Measurements from ENCODE around the gene TAOK3.

TAOK3 gene

DNA sequence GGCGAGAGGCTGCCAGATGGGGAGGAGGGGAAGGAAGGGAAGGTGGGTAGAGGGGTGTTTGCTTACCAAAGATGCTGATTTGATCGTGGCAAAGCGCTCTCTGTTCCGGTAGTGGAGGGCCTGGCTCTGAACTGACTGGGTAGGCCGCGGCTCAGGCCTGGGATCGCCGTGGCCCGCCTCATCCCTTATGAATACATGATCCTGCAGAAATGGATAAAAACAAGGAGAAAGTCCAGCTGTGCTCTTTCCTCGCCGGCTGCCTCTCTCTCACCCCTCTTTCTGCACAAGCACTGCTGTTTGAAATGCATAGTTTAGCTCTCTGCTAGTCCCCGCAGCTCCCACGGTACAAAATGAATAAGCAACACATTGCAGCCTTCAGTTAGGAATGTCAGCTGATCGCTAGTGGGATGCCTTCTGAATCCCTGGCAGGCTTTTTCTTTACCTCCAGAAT lies 182.9 kb downstream of the TAOK3 start:
- peak overlapping the region; percentile 19 for H3K27ac Mint-ChIP-seq
- peaks cover 22% of the 10 kb centered on the region for H3K4me1 Mint-ChIP-seq
- no peak overlapping the region for H3K4me3 Mint-ChIP-seq

DNA sequence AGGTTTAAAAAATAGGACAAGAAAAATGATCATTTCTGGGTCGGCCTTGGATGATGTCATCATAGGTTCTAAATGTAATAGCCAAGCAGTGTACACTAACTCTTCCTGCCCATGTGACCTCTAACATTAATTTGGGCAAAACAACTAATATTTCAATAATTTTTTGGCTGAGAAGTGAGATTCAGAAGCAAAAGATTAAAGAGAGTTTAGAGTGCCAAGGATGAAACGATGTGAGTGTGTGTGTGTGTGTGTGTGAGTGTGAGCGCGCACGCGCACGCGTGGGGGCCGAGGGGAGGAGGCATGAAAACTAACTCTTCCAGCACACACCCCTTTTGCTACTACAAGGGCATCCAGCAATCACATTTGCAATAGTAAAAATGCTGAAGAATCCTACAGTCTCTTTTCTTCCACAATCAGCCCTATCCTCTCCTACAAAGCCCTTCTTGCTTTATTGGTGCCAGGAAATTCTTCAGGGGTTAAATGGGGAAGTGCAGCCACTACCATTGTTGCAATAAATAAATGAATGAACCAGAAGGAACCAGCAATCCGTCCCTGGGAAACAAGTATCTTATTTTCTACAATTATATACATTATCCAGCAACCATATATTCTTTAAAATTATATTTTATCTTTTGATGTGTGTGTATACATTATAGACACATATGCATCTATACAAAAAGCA lies 183.9 kb downstream of the TAOK3 start:
- peaks cover 22% of the 10 kb centered on the region for H3K4me1 Mint-ChIP-seq
- ATAC-seq = no peak
- H3K27me3 Mint-ChIP-seq = no peaks in the 10 kb centered on the region
- H3K4me3 Mint-ChIP-seq = no peak overlapping the region
- no peaks in the 10 kb centered on the region for H3K9me3 Mint-ChIP-seq
- no peak overlapping the region for H3K27ac Mint-ChIP-seq
- H3K36me3 Mint-ChIP-seq = peaks cover 27% of the 10 kb centered on the region

More for the DNA sequence above, 182.9 kb downstream of the TAOK3 start:
- Mint-ChIP-seq H3K9me3 (no peaks in the 10 kb centered on the region), H3K27me3 (no peaks in the 10 kb centered on the region), H3K36me3 (peaks cover 34% of the 10 kb centered on the region)
- no peak for ATAC-seq

DNA sequence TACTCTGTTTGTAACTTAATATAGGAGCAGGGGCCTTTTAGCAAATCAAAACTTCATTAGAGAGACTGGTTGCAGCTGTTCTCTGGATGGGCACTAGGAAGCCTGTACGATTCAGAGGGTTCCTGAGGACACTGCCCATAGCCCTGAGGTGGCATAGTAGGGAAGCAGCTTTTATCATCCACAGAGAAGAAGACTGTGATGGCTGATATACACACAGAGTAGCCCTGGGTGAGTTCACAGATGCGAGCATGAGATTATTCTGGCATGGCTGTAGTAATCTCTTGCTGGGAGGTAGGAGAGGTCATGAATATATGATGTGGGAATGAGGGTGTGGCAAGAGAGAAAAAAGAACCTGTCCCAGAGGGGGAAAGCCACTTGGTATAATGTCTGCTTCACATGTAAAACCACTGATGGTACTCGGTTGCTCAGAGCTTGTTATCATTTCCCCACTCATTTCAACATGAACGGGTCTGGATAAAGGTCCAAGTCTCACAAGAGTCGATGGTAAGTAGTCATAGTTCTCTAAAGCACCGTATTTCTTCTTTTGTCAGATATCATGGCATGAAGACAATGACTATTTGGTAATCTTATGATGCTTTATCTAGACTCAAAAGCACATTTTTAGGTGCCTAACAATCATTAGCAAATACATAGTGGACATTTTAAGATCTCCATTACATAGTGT lies 184.8 kb downstream of the TAOK3 start:
- Mint-ChIP-seq H3K4me3 (no peak overlapping the region), H3K9me3 (no peaks in the 10 kb centered on the region)

DNA sequence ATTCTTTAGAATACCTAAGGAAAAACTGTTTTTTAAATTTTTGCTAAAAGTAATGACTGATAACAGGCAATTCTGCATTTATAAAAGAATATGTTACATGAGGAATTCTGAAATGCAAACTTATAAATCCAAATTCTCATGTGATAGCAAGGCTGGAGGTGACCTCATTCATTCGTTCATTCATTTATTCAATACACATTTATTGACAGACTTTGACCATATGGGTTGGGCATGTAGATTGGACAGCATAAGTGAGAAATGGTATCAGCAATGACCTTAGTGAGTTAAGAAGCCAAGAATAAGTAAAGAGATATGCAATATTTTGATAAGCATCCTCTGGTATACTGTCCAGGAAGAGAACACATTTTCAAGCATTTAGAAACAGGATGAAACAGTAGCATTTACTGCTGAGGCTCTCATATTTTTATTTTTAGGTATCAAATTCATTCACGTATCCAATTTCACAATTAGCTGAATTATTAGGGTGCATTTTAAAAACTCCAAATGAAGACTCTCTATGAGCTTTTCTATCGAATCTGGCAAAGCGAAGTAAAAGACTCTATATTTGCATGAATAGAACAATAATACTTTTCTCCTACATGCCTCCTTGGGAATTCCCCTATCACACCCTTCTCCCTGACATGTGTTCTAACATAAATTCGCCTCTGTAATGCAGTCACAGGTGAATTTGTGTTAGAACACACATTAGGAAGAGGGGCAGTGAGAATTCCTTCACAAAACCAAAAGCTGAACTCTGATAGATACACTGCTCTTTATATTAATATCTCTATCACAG lies 186.9 kb downstream of the TAOK3 start:
- H3K36me3 Mint-ChIP-seq = peaks cover 30% of the 10 kb centered on the region
- no peak for ATAC-seq
- no peak overlapping the region for H3K4me3 Mint-ChIP-seq
- H3K27ac Mint-ChIP-seq = peak overlapping the region; percentile 65
- peaks cover 37% of the 10 kb centered on the region for H3K4me1 Mint-ChIP-seq
- H3K27me3 Mint-ChIP-seq = no peaks in the 10 kb centered on the region
- H3K9me3 Mint-ChIP-seq = no peaks in the 10 kb centered on the region

More for the DNA sequence above, 184.8 kb downstream of the TAOK3 start:
- H3K36me3 Mint-ChIP-seq = peaks cover 23% of the 10 kb centered on the region
- H3K4me1 Mint-ChIP-seq = peaks cover 26% of the 10 kb centered on the region
- ATAC-seq = no peak
- no peaks in the 10 kb centered on the region for H3K27me3 Mint-ChIP-seq
- H3K27ac Mint-ChIP-seq = peak overlapping the region; percentile 47

DNA sequence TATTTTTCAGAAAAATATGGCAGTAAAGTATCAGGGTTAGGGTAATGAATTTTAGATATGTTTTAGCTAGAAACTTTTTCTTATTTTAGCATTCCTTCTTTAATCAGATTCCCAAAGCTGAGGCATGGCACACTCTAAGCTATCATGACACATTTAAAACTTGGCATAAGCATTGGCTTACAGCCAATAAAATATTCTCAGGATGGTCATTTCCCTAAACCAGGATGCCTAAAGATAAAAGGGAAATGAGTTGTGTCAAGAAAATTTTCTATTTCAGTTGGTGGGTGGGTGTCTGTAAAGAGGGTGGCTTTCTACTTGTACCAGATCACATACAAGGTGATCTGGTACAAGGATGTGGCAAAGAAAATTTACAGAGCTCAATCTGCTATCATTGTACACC lies 189.0 kb downstream of the TAOK3 start:
- Mint-ChIP-seq H3K27me3 (no peaks in the 10 kb centered on the region), H3K4me3 (no peak overlapping the region), H3K36me3 (peaks cover 22% of the 10 kb centered on the region), H3K27ac (peak overlapping the region; percentile 67), H3K9me3 (no peaks in the 10 kb centered on the region), H3K4me1 (peaks cover 37% of the 10 kb centered on the region)
- no peak for ATAC-seq

DNA sequence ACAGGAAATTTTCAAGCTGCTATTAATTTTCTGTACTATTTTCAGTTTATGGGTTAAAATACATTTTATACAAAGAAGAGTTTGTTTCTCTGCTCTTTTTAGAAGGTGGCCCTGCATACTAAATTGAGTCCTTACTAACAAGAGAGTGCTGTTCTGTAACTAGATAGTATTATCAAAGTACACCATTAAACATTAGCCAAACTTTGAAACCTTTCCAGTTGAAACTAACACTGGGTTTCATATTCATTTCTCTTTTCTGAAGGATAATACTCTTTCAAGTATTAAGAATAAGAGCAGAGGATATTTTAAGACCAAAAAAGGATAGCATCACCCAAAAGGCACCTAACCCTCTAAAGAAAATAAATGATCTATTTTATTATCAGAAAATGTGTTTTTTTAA lies 189.6 kb downstream of the TAOK3 start:
- H3K4me1 Mint-ChIP-seq = peaks cover 37% of the 10 kb centered on the region
- no peak overlapping the region for H3K4me3 Mint-ChIP-seq
- H3K9me3 Mint-ChIP-seq = no peaks in the 10 kb centered on the region
- H3K27ac Mint-ChIP-seq = peak overlapping the region; percentile 67
- no peak for ATAC-seq
- no peaks in the 10 kb centered on the region for H3K27me3 Mint-ChIP-seq
- H3K36me3 Mint-ChIP-seq = peaks cover 25% of the 10 kb centered on the region

DNA sequence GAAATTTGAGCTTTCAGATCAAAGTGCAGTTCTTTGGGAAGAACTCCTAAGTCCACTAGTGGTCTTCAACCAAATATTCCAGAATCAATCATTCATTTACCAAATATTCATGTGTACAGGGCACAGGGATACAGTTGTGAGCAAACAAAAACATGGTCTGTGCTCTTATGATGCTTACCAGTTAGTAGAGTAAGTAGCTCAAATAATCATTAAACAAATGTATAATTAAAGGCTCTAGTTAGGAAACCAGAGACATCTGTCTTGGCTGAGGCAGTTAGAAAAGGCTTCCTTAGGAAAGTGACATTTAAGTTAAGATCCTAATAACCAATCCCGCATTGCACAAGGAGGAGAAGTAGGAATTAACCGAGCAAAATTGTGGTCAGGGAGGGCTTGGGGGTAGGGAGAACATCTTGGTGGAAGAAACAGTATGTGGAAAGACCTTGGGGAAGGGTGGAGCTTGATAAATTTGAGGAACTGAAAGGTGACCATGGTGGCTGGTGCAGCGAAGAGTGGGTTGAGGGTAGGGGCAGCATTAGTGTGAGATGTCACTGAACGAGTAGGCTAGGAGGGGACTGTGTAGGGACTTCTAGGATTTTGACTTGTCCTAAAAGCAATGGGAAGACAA lies 196.8 kb downstream of the TAOK3 start:
- no peak overlapping the region for H3K4me3 Mint-ChIP-seq
- peaks cover 8% of the 10 kb centered on the region for H3K4me1 Mint-ChIP-seq
- H3K27me3 Mint-ChIP-seq = no peaks in the 10 kb centered on the region
- peaks cover 55% of the 10 kb centered on the region for H3K36me3 Mint-ChIP-seq
- ATAC-seq = peak; percentile 85
- H3K27ac Mint-ChIP-seq = peak overlapping the region; percentile 6
- no peaks in the 10 kb centered on the region for H3K9me3 Mint-ChIP-seq

DNA sequence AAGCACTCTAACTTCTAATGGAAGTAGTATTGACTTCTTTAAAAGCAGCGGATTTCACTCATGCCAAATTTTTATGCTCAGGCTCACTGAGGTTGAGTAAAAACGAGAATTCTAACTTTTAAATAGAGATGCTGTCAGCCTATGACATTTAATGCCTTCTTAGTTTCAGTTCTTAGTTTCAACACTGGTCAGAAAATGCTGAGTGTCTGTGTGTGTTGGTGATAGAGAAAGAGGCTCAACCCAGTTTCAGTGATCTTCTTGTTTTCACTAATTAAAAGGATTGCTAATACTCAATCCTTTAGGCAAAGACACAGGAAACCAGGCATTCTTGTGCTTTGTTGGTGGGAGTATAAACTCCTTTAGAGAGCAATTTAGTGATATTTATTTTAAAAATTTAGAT lies 205.8 kb downstream of the TAOK3 start:
- H3K4me1 Mint-ChIP-seq = peaks cover 44% of the 10 kb centered on the region
- ATAC-seq = peak; percentile 97
- peak overlapping the region; percentile 69 for H3K27ac Mint-ChIP-seq
- peaks cover 6% of the 10 kb centered on the region for H3K9me3 Mint-ChIP-seq
- peaks cover 72% of the 10 kb centered on the region for H3K36me3 Mint-ChIP-seq
- no peaks in the 10 kb centered on the region for H3K27me3 Mint-ChIP-seq
- H3K4me3 Mint-ChIP-seq = peak overlapping the region; percentile 56

DNA sequence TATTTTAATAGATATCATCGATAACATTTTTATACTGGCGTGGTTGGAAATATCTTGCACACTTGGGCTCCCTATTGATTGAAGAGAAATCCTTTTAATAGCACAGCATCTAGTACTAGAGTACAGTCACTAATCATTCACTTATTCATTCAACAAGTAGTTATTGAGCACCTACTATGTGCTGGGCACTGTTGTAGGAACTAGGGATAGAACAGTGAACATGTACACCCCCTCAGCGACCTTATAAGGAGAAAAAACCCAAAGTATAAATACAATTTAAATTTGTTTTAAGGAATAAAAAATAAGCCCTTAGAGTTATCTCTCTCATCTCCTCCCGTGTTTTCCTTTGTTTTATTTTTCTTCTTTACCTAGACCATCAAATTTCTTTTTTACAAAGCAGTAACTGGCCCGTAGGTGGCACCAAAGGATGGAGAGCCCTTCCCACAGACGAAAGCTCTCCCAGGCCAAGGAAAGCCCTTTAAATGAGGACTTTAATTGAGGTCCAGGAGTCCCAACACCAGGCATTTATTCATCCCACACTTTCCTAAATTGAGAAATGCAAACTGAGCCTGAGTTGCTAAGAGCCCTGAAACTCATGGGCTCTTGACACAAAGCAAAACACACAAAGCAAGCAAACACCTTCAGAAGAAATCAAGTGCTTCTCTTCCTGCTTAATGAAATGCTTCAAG lies 207.8 kb downstream of the TAOK3 start:
- peaks cover 6% of the 10 kb centered on the region for H3K9me3 Mint-ChIP-seq
- H3K27ac Mint-ChIP-seq = peak overlapping the region; percentile 70

DNA sequence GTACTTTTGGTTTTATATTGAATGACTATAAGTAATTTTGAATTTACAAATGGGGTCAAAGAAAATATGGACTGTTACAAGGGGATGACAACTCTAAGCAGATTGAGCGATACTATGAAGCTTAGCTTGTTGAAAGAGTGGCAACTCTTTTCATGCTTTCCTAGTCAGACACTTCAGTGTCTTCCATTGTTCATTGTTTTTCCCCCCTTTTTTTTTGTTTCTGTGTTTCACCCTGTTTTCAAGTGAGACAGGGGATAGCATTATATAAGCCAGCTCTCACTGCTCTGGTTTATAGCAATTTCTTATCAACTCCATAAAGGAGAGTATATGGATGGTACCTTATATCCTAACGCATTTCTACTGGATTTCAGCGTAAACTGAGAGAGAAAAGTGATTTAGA lies 212.2 kb downstream of the TAOK3 start:
- no peak for ATAC-seq
- Mint-ChIP-seq H3K36me3 (peaks cover 33% of the 10 kb centered on the region), H3K27me3 (no peaks in the 10 kb centered on the region), H3K4me1 (peaks cover 19% of the 10 kb centered on the region), H3K27ac (no peak overlapping the region), H3K9me3 (no peaks in the 10 kb centered on the region), H3K4me3 (no peak overlapping the region)

More for the DNA sequence above, 207.8 kb downstream of the TAOK3 start:
- Mint-ChIP-seq H3K4me1 (peaks cover 41% of the 10 kb centered on the region), H3K4me3 (no peak overlapping the region), H3K27me3 (no peaks in the 10 kb centered on the region), H3K36me3 (peaks cover 62% of the 10 kb centered on the region)
- ATAC-seq = no peak

DNA sequence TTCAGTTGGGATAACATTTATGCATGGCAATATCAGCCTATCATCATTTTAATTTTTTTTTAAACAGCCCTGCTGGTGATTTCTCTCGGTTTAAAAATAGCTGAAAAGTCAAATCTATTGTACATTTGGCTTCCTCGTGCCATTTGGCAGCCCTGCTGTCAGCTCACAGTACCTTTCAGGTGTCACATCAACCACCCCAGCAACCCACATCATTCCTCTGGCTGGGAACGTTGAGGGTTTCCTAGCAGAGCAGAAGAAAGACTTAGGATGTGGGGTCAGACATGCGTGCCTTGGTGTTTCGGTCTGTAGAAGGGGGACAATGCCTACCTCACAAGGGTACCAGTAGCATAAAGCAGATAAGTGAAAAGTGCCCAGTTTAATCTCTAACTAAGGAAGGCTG lies 221.0 kb downstream of the TAOK3 start:
- no peak for ATAC-seq
- Mint-ChIP-seq H3K9me3 (no peaks in the 10 kb centered on the region), H3K4me3 (no peak overlapping the region), H3K4me1 (no peaks in the 10 kb centered on the region), H3K27me3 (no peaks in the 10 kb centered on the region), H3K27ac (peak overlapping the region; percentile 23), H3K36me3 (peaks cover 35% of the 10 kb centered on the region)

DNA sequence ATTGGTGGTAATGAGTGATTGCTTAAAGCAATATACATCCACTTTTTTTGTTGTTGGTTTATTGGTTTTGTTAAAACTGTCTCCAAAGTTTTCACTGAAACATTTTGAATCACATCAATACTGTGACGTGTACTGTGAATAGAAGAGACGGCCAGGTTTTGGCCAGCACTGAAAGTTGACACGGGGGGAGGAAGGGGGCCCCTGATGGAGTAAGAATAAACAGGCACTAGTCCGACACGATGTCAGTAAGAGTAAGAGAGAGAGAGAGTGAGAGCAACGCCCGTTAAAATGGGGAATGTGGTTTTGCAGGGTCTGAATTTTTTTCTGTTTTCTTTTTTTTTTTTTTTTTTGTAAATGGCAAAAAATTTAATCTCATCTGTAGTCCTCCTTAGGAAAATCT lies 222.1 kb downstream of the TAOK3 start:
- Mint-ChIP-seq H3K9me3 (no peaks in the 10 kb centered on the region), H3K36me3 (peaks cover 40% of the 10 kb centered on the region), H3K4me1 (peaks cover under 1% of the 10 kb centered on the region), H3K27ac (no peak overlapping the region), H3K4me3 (no peak overlapping the region), H3K27me3 (no peaks in the 10 kb centered on the region)
- no peak for ATAC-seq

DNA sequence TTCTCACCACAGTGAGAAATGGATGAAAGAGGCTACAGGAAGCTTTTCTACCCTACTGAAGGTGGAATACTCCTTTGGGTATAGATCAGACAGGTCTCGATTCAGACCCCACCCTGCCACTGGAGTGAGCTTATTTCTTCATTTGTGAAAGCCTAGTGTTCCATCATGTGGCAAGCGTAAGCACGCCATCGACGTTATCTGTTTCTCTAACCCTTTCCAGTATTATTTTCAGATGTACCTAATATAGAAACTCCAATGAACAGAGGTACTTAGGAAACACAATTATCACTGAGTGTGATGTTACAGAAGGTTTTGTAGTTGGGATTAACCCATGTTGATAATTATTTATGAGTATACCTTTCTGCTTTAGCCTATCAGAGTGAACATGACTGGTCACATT lies 224.4 kb downstream of the TAOK3 start:
- no peak overlapping the region for H3K4me3 Mint-ChIP-seq
- no peaks in the 10 kb centered on the region for H3K9me3 Mint-ChIP-seq
- peaks cover 21% of the 10 kb centered on the region for H3K4me1 Mint-ChIP-seq
- H3K36me3 Mint-ChIP-seq = peaks cover 62% of the 10 kb centered on the region
- no peak for ATAC-seq
- no peak overlapping the region for H3K27ac Mint-ChIP-seq
- H3K27me3 Mint-ChIP-seq = no peaks in the 10 kb centered on the region

DNA sequence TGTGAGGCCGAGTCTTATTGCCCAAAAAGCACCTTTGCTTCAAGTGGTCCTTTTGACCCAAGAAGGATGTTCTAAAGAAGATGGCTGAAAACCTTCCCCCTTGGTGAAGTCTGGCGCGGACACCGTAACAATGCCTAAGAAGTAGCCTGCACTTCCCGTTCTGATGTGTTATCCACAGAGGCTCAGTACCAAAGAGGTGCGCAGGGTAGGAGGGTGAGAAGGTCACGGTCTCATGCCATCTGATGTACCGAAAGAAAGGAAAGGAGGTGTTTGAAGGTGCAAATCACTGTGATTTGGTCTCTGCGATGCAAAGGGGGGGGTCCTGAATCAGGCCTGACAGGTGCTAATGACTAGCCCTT lies 226.9 kb downstream of the TAOK3 start:
- no peak overlapping the region for H3K4me3 Mint-ChIP-seq
- peaks cover 74% of the 10 kb centered on the region for H3K36me3 Mint-ChIP-seq
- H3K4me1 Mint-ChIP-seq = peaks cover 25% of the 10 kb centered on the region
- no peak for ATAC-seq
- no peaks in the 10 kb centered on the region for H3K9me3 Mint-ChIP-seq
- H3K27me3 Mint-ChIP-seq = no peaks in the 10 kb centered on the region
- peak overlapping the region; percentile 77 for H3K27ac Mint-ChIP-seq
